Stimulated activated CD8-positive, alpha-beta memory T cell treated with anti-CD3 and anti-CD28 coated beads, Interleukin-7, amount 100 ng/mL, for 24 hours (primary cell): ENCODE results near the gene EAF1.
"Not testable (repeated sequence)": the region's sequence is repeated elsewhere in the genome, so short reads cannot be mapped to it uniquely, and the experiment has no call there.

ENCODE experiments used
- DNase-seq: peaks from one replicate; pipeline ENCODE4 v3.0.0-alpha.2; 2020; ENCODE audit warnings: low read depth

EAF1 gene

DNA sequence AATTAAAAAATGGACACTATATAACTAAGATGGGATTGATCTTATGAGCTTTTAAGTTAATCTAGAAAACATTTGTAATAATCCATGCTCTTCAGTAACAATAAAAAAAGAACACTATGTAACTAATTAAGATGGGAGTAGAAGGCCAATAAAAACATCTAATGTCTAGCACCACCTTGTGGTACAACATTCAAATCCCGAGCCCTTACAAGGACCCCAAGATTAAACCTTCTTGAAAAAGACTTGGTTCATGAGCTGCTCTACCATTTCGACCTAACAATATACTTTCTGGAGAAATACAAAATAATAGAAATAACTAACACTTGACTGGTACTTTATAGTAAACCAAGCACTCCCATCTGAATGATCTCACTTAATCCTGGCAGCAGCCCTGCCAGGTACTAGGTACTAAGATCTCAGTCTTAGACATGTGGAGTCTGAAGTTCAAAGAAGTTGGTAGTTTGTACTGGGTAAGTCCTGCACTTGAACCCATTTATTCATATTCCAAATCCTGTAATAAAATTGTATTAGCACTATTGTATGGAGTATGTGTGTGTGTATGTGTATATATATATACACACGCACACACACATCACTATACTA lies 21.8 kb upstream of the EAF1 start:
- no peak for DNase-seq

DNA sequence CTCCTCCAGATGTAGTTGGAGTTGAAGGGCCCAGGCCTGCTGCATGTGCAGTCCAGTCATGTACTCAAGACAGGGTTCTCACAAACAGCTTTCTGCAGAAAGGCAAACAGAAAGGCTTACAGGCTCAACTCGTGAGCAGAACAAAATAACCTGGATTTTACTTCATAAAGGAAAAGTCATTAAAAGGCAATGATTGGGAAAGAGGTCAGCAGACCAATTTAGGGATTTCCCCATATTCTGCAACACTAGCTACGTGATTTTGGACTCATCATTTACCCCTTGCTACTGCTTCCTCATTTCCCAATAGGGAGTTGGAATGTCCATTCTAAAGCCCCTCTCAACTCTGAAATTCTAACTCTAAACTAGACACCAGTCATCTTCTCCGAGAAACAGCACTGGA lies 18.2 kb upstream of the EAF1 start:
- no peak for DNase-seq

DNA sequence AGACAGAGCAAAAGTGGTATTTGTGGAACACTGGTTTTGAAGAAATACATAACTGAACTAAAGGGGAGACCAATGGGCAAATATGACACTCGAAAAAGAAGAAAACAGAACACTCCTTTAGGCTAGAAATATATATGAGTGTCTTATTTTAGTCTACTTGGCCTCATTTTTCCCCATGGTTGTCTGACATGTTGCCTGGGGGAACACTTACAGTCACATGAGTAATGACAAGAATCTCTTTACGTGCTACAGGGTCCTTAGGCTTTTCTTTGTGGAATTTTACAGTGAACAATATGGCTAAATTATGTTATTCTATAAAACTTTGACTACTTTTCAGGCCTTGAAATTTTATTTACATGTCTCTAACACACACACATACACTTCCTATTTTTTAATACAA lies 17.6 kb upstream of the EAF1 start:
- DNase-seq: no peak

DNA sequence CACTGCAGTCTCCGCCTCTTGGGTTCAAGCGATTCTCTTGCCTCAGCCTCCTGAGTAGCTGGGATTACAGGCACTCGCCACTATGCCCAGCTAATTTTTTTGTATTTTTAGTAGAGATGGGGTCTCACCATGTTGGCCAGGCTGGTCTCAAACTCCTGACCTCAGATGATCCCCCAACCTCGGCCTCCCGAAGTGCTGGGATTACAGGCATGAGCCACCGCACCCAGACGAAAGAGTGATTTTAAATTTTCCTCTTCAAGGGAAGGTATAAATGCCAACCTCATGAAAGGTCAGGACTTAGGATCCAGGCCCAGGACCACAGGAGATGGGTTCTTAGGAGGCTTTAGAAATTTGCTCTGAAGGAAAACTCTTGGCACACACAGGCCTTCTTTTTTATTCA lies 16.4 kb upstream of the EAF1 start:
- DNase-seq: not testable (repeated sequence)

DNA sequence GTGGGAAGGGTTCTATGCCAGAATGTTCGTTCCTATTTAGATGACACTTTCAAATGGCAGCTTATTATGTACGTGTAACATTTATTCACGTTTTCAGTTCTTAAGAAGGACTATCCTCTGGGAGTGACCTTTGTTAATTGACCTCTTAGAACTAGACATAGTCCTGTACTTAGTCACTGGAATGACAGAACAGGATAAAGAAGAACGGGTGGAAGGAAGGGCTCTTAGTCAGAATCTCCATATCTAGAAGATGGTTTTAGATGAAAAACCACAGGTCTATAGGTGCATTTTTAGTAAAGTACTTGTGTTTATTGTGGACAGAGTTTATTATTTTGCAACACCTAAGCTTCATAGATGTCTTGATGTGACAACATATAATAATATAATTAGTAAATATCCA lies 6.5 kb upstream of the EAF1 start:
- DNase-seq: no peak

DNA sequence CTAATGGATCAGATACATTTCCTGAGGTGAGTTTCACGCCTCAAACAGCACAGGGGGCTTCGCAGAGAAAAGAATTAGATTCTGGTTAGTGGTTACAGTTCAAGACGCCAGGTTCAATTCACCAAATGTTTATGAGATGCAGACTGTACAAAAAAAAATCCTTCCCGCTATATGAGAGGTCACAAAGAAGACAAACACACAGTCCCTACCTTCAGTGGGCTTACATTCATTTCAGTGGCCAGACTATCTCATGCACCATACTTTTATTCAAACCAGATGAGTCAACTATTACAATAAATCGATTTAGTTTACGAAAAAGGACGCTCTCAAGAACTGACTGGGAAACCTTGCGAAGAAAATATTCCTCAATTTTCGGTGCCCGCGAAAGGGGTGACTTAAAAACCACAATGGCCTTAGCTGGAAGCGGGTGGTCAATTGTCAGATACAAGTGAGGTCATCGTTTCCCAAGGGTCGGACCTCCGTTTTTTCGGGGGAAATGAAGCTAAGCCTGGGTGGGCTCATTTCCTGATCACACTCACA lies 749 bp upstream of the EAF1 start:
- no peak for DNase-seq

DNA sequence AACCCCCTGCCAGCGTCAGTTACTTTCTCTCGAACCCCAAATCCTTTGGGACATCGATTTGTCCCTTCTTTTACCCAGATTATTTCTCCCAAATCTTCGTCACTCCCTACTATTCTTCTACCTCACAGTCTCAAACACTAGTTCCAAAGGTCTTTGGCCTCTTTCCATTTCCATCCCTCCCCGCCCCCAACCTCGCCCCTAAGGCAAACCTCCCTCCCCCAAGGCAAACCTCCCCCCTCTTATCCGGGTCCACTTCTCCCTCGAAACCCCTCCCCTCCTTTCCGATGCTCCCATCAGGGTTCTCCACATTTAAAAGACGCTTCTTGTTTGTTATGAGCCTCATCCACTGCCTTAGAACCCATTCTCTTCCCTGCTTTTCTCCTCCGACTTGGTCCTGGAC lies 583 bp downstream of the EAF1 start:
- no peak for DNase-seq

DNA sequence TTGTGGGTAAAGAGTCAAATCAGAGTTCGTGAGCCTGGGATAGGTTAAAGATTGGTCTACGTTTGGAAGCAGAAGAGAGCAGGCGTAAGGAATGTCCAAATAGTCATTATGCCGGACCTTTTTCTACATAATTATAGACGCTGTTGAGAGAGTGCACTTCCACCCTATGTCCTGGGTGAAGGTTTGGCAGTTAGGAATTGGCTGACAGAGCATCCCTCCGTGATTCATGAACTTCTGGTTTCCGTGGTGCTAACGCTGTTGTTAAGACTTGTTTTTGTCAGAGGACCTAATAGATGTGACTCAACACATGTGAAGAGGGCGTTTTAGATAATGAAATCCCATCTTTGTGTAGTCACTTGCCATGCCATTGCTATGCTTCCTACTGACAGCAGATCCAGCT lies 1.1 kb downstream of the EAF1 start:
- DNase-seq: no peak

DNA sequence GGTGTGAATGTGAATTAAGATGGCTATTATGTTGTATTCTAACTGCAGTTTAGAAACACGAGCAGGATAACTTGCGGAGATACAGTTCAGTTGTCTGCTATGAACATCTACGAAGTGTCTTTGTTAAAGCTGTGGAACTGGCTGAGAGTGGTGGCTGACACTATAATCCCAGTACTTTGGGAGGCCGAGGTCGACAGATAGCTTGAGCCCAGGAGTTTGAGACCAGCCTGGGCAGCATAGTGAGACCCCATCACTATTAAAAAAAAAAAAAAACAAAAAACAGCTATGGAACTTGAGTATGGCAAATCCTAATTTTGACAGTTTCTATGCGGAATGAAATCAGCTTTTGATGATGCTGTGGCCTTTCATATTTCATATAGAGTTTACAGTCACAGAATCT lies 1.7 kb downstream of the EAF1 start:
- no peak for DNase-seq

DNA sequence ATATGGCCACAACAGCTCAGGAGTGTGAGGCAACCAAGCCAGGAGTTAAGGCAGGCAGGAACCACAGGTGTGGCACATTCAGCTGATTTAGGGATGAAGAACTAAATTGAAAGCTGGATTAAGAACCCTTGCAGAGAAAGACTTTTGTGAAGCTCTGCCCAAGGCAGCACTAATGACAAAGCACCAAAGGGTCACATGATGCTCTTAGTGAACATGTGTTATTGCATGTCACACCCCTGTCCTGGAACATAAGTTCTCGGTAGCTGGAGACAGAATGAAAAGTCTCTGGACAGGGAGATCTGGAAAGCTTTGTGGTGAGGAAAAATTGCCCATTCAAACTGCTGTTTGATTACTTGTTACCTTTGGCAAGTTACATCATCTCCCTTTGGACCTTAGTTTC lies 3.2 kb downstream of the EAF1 start:
- no peak for DNase-seq

DNA sequence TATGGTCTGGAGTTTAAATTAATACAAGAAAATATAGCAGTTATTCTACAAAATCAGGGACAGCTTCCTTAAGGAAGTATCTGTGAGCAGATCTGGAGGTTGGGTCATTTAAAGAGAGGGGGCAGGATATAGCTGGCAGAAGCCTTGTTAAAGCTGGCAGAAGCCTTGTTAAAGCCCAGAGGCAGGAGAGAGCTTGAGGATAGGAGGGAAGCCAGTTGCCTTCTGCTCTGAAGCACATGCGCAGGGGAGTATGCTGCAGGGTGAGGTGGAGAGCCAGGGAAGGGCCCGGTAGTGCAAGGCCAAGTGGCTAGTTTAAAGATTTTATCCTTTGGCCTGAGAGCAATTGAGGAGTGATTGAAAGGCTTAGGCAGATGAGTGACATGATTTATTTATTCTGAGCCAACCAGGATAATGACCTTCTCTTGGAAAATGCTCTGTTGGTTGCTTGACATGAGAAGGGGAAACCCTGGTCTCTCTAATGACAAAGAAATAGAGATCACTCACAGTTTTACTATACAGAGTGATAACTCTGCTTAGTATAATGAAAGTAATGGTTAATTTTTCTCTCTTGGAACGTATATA lies 3.9 kb downstream of the EAF1 start:
- no peak for DNase-seq

DNA sequence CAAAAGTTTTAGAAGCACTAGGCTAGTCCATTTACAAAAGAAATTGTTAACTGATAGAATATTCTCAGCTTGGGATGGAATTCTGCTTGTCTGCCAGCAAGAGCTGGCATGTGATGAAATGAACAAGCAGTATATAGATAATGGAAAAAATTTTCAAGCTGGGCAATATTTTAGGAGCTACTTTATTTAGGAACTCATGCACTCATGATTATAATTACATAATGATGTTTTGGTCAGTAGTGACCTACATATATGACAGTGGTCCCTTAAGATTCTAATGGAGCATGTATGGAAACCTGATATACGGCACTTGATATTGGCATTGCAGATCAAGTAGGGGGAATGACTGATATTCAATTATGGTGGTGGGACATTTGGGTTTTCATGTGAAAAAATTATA lies 6.1 kb downstream of the EAF1 start:
- DNase-seq: no peak

DNA sequence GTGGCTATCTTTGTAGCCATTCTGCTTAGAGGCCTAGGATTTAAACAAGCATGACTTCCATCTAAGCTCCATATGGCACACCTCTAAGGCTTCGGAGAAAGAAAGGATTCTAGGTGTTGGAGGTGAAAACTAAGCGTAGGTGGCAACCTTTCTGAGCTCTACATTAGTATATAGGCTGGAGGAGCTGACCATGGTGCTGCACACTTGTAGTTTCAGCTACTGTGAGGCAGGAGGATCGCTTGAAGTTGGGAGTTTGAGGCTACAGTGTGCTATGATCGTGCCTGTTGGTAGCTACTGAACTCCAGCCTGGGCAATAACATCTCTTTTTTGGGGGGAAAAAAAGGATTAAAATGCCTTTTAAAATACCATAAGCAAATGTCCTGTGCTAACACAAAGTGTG lies 7.4 kb downstream of the EAF1 start:
- DNase-seq: no peak

DNA sequence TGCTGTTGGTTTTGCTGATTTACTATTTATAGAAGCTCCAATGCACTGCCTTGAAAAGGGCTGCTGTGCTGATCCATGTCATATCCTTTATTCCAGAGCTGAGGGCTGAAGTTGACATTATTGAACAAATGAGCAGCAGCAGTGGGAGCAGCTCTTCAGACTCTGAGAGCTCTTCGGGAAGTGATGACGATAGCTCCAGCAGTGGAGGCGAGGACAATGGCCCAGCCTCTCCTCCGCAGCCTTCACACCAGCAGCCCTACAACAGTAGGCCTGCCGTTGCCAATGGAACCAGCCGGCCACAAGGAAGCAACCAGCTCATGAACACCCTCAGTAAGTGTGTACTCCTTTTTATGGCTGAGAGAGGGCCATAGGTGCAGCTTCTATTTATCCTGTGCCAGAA lies 8.8 kb downstream of the EAF1 start:
- DNase-seq: no peak

DNA sequence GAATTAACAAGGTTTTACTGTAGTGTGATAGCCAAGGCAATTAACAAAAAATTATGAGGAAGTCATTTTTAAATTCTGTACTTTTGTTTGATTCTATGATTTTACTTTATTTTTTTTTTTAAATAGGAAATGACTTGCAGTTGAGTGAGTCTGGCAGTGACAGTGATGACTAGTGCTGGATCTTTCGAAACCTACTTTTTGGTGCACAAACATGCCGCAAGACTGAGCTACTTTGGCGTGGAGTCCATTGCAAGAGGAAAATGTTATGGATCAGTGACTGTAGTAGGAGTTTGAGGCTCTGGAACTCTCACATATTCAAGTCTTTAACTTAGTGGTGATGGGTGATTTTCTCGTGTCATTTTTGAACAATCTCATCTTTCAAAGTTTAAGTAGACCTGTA lies 11.6 kb downstream of the EAF1 start:
- DNase-seq: no peak

DNA sequence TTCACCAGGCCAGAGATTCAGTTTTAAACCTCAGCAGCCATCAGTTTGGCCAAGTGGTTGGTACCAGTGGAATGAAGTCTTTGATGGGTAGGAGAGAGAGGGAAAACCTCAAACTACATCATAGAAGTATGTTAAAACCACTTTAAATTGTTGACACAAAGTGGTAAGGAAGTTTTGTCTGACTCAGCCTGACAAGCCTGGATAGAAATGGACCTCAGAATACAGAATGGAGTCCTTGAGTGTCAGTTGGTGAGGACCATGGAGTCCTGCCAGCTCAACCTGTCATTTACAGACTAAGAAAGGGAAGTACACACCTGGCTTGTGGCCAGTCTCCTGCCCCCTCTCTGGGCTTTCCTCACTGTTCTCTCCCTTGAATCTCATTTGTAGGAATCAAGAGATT lies 12.1 kb downstream of the EAF1 start:
- DNase-seq: no peak

DNA sequence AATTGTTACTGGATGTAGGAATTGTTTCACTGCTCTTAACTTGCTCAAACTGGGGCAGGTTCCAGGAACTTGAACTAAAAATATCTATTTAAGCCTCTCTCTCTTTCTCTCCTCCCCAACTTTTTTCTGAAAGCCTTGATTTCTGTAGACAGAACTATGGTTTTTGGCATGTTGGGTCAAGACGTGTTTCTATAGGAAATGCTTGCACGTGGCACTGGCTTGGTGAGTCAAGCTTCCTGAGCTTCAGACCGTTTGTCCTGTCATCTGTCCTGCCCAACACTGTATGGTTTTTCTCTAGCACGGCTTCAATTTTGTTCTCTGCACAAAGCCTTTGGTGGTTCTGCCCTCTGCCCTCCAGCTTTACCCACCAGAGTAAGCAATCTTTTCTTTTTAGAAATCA lies 13.5 kb downstream of the EAF1 start:
- no peak for DNase-seq

DNA sequence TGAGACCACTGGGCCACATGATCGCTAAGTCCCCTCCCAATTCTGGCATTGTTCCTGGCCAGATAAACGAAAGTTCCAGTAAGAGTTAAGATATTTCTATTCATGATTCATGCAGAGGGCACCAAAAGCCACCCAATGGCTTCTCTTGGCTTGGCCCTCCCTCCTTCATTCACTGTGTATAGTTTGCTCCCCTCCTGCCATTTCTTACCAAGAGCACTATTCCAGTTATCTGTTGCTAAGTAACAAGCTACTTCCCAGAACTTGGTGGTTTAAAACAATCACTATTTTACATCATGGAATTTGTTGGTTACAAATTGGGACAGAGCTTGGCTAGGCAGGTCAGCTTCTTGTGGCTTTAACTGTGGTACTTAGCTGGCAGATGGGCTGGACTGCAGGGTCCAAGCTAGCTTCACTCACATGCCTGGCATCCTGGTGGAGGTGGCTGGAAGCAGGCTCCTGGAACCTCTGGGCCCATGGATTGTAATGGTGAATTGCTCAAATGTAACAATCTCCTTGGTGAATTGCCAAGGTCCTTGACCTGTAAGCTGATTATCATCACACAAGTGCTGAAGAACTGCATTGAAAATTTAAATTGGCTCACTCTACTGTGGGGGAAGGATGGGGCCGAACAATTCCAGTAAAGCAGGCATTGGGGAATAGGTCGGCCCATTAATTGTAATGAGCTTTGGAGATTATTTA lies 16.6 kb downstream of the EAF1 start:
- DNase-seq: no peak

DNA sequence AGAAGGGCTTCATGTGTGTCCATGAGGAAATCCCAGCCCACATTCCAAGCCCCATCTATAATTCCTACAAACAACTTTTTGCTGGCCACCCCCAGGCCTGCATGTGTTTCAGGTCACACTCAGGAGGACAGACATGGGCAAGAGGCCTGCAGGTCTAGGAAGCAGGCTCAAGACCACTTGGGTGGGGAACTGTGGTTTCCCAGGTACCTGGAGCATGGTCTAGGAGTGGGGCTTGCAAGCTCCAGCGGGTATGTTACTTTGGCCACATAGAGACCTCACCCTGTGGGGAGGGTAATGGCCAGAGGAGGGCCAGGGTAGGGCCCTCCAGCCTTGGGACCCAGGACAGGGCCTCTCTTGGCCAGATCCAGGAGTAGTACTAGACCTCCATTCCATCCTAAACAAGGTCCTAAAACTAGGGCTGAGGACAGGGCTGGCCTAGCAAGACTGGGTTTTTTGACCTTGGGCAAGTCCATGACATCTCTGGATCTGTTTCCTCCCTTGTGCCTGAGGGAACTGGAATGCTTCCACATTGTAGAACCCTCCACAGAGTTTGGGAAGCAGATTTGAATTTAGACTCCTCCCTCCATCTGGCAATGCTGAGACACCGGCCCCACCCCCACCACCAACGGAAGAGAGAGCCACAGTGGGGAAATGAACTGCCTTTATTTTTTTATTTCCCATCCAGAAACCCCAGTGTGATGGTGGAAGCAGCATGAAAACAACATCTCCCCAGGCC lies 22.3 kb downstream of the EAF1 start:
- DNase-seq: no peak

DNA sequence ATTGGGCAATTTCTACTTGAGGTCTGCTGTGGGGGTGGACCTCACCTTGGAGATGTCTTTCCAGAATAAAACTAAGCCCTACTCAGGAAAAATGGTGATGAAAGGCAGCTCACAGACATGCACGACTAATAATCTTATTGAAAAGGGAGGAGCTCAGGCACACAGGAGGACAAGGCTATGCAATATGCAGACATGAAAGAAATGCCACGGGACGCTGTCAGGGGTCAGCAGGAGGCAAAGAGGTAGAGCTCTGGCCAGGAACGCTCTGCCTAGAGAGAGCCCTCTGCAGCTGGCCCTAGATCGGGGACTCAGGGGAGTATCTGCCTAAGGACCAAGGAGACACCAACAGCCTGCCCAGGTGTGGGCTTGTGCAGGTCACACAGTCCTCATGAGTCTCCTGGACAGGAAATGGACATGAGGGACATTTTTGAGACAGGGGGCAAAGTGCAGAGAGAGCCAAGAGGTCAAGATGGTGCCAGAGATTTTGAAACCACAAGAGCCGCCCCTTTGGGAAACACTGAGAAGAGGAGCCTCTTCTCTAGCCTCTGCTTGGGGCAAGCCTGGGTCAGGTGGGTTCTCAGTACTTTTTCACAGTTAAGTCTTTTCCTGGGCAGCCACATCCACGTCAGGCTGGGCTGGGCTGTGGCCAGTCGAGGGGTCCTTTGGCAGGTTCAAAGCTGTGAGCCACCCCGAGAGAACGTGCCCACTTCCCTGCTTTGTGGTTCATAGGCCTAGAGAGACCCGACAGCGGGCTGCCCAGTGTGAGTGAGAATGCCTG lies 23.2 kb downstream of the EAF1 start:
- DNase-seq: no peak

DNA sequence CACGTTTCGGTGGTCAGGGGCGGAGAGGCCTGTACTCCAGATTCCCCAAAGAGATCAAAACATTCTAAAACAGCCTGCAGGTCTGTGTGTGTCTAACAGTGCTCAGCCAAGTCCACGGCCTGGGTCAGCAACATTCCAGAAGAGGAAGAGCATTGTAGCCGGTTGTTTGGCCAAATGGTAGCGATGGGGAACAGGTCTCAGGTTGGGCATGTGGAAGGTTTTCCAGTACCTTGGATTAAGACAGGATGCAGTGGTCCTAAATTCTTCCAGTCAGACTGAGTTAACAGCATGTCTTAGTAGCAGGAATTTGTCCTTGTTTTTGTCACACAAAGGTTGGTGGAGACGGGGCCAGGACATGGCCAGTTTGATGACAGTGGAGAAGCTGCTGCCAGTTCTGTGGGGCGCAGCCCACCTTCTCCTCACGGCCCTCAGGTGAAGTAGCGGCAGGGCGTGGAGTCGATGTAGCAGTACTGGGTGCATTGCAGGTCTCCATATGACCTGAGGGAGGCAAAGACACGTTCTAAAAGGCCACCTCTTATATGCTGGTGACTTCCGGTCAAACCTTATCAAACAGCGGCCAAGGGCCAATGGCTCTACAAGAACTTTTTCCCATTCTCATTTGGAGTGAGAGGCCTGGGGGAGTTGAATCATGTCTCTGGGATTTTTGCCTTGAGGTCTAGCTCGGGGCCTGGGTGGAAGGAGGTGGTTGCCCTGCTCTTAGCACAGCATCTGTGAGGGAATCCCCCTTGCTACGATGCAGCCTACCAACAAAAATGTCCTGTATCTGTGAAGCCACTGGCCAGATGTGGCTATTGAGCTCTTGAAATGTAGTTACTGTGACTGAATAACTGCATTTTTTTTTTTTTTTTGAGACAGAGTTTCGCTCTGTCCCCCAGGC lies 24.1 kb downstream of the EAF1 start:
- DNase-seq: no peak
